NT2/D1 (cell line): ENCODE results near the gene KLK10.
A peak's percentile ranks its signal among the peaks of the same experiment; 100 is the strongest.

Experiments used
- DNase-seq: peaks from one replicate; pipeline ENCODE4 v3.0.0-alpha.2; 2011; ENCODE audit warnings: low read depth, low spot score
- H3K27me3 ChIP-seq: 2 replicates; pipeline ENCODE4 v1.6.0; 2011; ENCODE audit warnings: mild to moderate bottlenecking; ENCODE audit not compliant: insufficient read length, insufficient read depth
- H3K36me3 ChIP-seq: 2 replicates; pipeline ENCODE4 v1.6.1; 2011; ENCODE audit warnings: mild to moderate bottlenecking, low read length, mixed read lengths; ENCODE audit not compliant: insufficient read depth, insufficient read length
- H3K4me1 ChIP-seq: 2 replicates; pipeline ENCODE4 v1.5.1; 2011; ENCODE audit not compliant: insufficient read depth, insufficient read length
- H3K4me3 ChIP-seq: 2 replicates; pipeline ENCODE4 v1.5.1; 2011; ENCODE audit warnings: low read depth; ENCODE audit not compliant: insufficient read length
- H3K9ac ChIP-seq: 2 replicates; pipeline ENCODE4 v1.6.0; 2011; ENCODE audit warnings: low read depth; ENCODE audit not compliant: insufficient read length
- H3K9me3 ChIP-seq: 2 replicates; pipeline ENCODE4 v1.5.1; 2011; ENCODE audit warnings: mild to moderate bottlenecking, low read length; ENCODE audit not compliant: insufficient read depth
- SUZ12 ChIP-seq: IDR thresholded peaks from 2 replicates; pipeline ENCODE4 v1.6.1; 2011; ENCODE audit not compliant: insufficient read length, insufficient read depth; ENCODE audit errors: extremely low read depth
- YY1 ChIP-seq: IDR thresholded peaks from 2 replicates; pipeline ENCODE4 v1.6.1; 2011; ENCODE audit not compliant: insufficient read length, insufficient read depth
- ZNF274 ChIP-seq: IDR thresholded peaks from 2 replicates; pipeline ENCODE4 v1.6.1; 2011; ENCODE audit warnings: mild to moderate bottlenecking, low read depth, low read length

KLK10 gene, protein sequence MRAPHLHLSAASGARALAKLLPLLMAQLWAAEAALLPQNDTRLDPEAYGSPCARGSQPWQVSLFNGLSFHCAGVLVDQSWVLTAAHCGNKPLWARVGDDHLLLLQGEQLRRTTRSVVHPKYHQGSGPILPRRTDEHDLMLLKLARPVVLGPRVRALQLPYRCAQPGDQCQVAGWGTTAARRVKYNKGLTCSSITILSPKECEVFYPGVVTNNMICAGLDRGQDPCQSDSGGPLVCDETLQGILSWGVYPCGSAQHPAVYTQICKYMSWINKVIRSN

DNA sequence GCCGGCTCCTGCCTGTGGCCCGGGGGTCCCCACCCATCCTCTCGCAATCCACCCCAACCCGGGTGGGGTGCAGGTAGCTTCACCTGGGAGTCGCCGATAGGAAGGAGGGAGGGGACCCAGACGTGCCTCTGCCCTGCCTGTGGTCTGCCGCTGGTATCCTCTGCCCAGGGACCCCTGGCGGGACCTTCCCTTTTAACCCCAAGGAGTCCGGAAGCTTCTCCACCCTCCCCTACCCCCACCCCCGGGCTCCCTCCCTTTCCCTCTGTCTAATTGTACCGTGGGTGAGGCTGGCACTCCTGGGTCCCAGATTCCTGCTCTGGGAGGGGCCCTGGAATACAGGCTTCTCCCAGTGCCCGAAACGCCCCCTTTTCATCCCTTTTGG lies at the start of gene KLK10:
Gene KLK10 (minus strand): TSS at position 166 of the 382 bp plus-strand sequence. CDS start 579 bp downstream, outside the sequence.
- no peak for DNase-seq
- H3K4me3 ChIP-seq: peak within 1 kb of the TSS; percentile 36

DNA sequence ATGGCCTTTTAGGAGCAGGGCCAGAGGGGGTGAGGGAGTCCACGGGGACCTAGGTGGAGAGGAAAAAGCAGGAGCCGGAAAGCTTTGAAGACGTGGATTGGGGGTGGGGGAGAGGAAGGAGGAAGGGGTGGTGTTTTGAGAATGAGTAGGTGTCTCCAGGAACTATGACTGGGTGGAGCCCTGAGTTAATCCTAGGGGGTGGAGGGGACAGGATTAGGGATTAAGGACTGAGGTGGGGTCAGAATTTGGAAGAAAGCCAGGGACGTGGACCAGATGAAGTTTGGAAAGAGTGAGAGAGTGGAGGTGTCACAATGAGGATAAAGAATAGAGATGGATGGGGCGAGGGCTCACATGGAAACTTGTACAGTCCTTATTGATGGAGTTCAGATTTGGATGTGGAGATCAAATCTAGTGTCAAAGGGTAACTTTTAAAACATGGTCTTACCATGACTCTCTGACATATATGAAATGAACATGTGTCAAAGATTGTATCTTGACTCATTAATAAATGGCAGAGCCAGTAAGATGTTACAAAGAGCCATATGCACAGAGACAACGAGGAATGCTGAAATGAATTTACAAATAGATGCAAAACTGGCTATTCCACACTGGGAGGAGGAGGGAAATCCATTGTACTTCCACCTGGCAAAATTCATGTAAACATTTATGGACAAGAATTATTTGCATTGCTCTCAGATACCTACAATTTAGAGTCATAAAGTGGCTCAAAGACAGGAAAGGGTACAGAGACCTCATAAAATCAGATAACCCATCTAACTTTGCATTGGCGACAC lies 47.1 kb upstream of the KLK10 start:
- no peak overlapping the region for H3K9ac ChIP-seq
- peaks cover 6% of the 10 kb centered on the region for H3K27me3 ChIP-seq
- no peaks in the 10 kb centered on the region for H3K4me1 ChIP-seq
- H3K4me3 ChIP-seq: no peak overlapping the region
- no peak for DNase-seq
- TF ChIP-seq ZNF274: no peak
- no peak for TF ChIP-seq YY1
- no peak for TF ChIP-seq SUZ12
- no peaks in the 10 kb centered on the region for H3K9me3 ChIP-seq
- H3K36me3 ChIP-seq: no peaks in the 10 kb centered on the region

More for the DNA sequence above, at the start of gene KLK10:
- H3K36me3 ChIP-seq: no peaks in the 10 kb centered on the region
- no peaks in the 10 kb centered on the region for H3K9me3 ChIP-seq
- H3K9ac ChIP-seq: peak within 1 kb of the TSS; percentile 64
- peaks cover 23% of the 10 kb centered on the region for H3K27me3 ChIP-seq
- TF ChIP-seq SUZ12 (no peak), YY1 (no peak), ZNF274 (no peak)
- peaks cover under 1% of the 10 kb centered on the region for H3K4me1 ChIP-seq

DNA sequence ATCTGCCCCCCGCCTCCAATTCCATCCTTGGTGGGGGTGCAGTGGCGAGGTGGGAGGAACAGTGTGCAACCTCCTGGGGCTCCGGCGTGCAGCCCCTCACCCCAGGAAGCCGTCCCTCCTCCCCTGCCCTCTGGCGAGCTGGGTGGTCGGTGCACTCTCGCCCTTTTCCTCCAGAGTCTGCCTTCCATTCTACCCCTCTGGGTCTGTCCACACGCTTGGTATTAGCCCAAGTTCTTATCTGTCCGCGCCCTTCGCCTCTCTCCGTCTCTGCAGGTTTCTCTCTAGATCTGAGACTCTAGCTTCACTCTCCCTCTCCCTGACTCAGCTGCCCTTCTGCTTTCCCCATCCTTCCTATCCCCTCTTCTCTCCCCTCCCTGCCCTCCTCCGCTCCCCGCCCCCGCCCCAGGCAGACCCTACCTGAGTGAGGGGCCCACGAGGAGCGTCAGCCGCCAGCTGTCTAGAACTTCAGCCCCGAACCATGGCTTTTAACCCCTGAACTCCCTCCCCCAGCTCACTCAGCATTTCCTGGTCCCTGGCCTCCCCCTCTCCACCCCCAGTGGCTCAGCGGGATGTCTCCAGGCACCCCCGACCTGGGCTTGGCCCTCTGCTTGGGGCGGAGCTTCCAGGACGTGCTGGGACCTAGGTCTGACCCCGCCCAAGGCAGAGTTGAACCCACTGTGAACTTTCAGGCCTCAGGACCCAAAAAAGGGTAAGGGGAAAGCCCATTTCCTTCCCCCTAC lies 45.9 kb upstream of the KLK10 start:
- H3K9ac ChIP-seq: peak overlapping the region; percentile 64
- H3K27me3 ChIP-seq: peaks cover 6% of the 10 kb centered on the region

DNA sequence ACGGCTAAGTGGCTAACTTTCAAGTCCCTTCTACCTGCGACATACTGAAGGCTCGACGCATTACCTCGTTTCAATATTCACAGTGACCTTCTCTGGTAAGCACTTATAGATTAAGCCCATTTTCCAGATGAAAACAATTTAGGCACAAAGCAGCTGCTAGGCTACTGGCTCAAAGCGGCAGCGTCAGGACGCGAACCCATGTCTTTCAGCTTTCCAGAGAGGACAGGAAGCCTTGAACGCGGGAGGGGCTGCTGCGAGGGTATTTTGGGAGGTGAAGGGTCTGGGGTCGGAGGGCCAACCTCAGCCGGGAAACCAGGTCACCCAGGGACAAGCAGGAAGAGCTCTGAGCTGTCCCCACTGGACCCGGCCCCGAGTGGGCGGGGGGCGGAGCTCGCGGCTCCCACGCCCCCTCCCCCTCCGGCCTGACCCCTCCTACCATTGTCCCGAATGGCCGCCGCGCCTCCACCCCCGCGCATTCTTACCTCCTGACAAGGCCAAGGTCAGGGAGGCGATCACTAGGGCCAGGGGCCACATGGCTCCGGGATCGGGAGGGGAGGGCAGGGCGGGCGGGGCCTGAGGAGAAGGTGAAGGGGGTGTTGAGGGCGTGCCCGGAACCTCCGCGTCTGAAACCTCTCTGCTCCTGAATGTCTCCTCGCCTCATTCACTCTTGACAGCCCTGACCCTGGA lies 45.2 kb upstream of the KLK10 start, which contains the start of gene KLK13:
Gene KLK13 (minus strand): TSS at position 559 of the 687 bp plus-strand sequence. CDS start 25 bp downstream, at position 534.
- no peaks in the 10 kb centered on the region for H3K36me3 ChIP-seq
- H3K9ac ChIP-seq: peak within 1 kb of the TSS; percentile 64
- no peaks in the 10 kb centered on the region for H3K9me3 ChIP-seq
- H3K4me3 ChIP-seq: peak within 1 kb of the TSS; percentile 32
- peaks cover 6% of the 10 kb centered on the region for H3K27me3 ChIP-seq
- DNase-seq: peak; percentile 35
- no peak for TF ChIP-seq SUZ12
- no peak for TF ChIP-seq ZNF274
- TF ChIP-seq YY1: no peak
- no peaks in the 10 kb centered on the region for H3K4me1 ChIP-seq

More for the DNA sequence above, 45.9 kb upstream of the KLK10 start:
- no peak for DNase-seq
- H3K4me3 ChIP-seq: peak overlapping the region; percentile 32
- H3K36me3 ChIP-seq: no peaks in the 10 kb centered on the region
- H3K4me1 ChIP-seq: no peaks in the 10 kb centered on the region
- no peaks in the 10 kb centered on the region for H3K9me3 ChIP-seq
- no peak for TF ChIP-seq SUZ12
- TF ChIP-seq ZNF274: no peak
- no peak for TF ChIP-seq YY1

DNA sequence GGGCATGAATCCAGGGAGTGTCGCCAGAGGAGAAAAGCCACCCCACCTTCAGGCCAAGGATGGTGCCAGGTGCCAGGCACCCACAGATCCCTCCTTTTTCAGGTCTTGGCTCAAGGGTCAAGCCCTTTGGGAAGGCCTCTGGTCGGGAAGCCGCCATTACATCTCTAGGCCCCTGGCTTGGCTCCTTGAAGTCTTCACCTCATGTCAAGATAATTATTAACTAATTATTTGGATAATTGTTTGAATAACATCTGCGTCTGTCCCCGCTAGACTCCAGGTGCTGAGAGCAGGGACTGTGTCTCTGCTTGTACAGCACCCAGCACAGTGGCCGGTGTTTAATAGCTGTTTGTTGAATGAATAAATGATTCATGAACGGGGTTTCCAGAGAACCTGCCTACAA lies 44.2 kb upstream of the KLK10 start:
- peaks cover 6% of the 10 kb centered on the region for H3K27me3 ChIP-seq
- no peaks in the 10 kb centered on the region for H3K9me3 ChIP-seq
- DNase-seq: no peak
- no peak for TF ChIP-seq YY1
- TF ChIP-seq SUZ12: no peak
- TF ChIP-seq ZNF274: no peak
- H3K4me1 ChIP-seq: no peaks in the 10 kb centered on the region
- no peaks in the 10 kb centered on the region for H3K36me3 ChIP-seq
- H3K9ac ChIP-seq: no peak overlapping the region
- no peak overlapping the region for H3K4me3 ChIP-seq

DNA sequence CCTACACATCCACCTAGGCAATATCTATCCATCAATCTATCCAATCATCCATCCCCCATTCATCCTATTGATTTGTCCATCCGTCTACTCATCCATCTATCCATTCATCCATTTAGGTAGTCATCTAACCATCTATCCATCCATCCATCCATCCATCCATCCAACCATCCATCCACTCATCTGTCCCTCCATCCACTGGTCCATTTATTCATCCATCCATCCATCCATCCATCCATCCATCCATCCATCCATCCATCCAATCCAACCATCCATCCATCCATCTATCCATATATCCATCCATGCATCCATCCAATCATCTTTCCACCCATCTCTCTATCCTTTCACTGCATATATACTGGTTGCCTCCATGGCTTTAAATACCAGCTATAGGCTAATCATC lies 41.5 kb upstream of the KLK10 start:
- Histone ChIP-seq H3K9ac (no peak overlapping the region), H3K4me3 (no peak overlapping the region), H3K9me3 (no peaks in the 10 kb centered on the region), H3K36me3 (no peaks in the 10 kb centered on the region), H3K27me3 (peaks cover 3% of the 10 kb centered on the region), H3K4me1 (no peaks in the 10 kb centered on the region)
- no peak for DNase-seq
- TF ChIP-seq SUZ12 (no peak), ZNF274 (no peak), YY1 (no peak)
